NCI-H748 treated with DMSO at 0.1 percent for 48 hours (cell line): ENCODE measurements around the gene SEC61A2.
"Not testable (repeated sequence)": the region's sequence is repeated elsewhere in the genome, so short reads cannot be mapped to it uniquely, and the experiment has no call there.

Source experiments
- DNase-seq: peaks from one replicate; lab custom pipeline; 2025; lab: John Stamatoyannopoulos, UW

Gene SEC61A2

DNA sequence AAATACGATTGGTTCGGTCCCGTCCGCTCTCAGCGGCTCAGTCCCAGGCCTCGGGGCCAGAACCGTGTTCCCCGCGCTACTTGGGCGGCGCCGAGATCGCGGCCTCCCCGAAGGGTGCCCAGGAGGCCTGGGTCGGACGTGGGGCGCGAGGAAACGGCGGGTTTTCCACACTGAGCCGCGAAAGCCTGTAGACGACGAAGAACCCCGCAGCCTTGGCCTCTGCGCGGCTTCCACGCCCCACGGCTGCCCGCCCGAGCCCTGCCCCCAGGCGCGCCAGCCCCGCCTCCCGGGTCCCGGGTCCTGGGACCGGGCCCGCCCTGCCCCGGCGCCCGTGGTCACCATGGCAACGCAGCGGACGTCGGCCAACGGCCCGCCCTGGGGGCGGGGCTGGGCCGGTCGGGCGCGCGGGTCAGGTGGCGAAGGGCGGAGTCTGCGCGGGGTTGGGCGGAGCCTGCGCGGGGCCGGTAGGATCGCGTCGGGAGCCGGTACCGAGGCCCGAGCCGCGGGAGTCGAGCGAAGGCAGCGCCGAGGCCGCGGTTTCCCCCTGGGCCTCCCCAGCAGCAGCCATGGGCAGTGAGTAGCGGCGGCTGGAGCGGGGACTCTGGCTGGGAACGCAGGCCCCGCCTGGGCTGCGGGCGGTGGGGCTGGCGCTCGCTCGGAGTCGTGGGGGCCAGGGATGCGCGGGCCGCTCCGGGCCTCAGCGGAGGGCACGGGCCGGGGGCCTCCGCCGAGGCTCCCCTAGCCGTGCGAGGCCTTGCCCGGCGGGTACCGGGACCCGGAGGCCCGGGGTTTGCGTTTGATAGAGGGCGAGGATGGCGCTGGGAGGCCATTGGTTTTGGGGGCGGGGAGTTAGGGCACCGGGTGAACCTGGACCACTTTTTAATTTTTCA lies at the start of gene SEC61A2:
Gene SEC61A2, plus strand, starts transcription at position 456 of the 890 bp plus-strand sequence. Its CDS starts 111 bp downstream, at position 567.
- DNase-seq = peak; percentile 54

DNA sequence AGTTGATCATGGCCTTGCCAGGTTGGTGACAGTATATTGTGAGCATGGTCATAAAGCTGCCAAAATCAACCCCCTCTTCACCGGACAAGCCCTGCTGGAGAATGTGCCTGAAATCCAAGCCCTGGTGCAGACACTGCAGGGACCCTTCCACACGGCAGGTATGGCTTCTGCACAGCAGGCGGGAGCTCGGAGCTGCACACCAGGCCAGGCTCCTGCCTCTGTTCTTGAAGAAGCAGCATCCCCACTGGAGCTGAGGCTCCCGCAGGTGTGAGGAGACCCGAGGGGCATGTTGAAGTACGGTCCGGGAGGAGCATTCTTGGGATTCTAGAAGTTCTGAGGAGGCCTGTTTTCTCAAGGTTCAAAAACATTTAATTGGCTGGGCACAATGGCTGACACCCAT lies 48.0 kb upstream of the SEC61A2 start:
- DNase-seq = no peak

DNA sequence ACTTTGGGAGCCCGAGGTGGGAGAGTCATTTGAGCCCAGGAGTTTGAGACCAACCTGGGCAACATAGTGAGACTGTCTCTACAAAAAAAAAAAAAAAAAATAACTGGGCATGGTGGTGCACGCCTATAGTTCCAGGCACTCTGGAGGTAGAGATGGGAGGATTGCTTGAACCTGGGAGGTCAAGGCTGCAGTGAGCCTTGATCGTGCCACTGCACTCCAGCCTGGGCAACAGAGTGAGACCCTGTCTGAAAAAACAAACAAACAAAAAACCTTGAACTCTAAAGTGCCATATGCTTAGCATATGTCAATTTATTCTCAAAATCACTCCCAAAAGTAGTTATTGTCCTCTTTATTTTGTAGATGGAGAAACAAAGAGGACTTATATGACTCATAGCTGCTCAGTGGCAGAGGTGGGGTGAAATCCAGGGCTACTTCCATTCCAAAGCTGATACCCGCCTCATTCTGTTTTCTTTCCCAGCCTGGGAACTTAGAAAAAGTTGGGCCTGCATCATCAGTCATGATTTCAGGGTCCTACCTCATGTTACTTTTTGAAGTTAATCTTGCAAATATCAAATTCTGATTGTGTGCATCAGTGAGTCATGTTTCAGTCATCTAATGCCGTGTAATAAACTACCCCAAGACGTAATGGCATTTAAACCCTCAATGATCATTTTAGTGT lies 47.5 kb upstream of the SEC61A2 start:
- no peak for DNase-seq

DNA sequence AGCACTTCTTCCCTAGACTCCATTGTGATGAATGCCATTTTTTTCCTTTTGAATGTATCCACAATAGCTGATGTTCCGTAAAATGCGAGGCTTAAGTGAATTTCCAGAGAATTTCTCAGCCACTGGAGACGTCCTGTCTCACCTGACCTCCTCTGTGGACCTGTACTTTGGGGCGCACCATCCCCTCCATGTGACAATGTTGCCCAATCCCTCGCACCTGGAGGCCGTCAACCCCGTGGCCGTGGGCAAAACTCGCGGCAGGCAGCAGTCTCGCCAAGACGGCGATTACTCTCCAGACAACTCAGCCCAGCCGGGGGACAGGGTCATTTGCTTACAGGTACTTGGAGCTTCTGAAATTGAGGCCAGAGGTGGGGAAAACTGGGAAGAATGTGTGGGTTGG lies 40.6 kb upstream of the SEC61A2 start:
- no peak for DNase-seq

DNA sequence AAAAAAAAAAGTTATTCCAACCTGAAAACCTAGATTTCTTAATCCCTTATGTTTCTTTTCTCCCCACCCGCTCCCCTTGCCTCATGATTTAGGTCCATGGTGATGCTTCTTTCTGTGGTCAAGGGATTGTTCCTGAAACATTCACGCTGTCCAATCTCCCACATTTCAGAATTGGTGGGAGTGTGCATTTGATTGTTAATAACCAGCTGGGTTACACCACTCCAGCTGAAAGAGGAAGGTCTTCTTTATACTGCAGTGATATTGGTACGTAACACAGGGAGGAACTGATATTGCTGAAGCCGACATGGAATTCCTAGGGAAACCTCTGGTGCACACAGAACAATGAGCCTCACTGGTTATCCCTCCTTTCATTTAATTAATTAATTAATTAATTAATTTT lies 38.1 kb upstream of the SEC61A2 start:
- no peak for DNase-seq

DNA sequence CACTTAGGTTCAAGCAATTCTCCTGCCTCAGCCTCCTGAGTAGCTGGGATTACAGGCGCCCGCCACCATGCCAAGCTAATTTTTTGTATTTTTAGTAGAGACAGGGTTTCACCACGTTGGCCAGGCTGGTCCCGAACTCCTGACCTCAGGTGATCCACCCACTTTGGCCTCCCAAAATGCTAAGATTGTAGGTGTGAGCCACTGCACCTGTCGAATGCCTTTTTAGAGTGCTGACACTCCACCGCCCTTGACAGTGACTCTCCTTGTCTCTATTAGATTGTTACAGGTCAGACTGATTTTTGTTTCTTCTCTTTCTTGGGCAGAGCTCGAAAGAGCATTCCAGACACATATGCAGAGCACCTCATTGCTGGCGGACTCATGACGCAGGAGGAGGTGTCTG lies 32.1 kb upstream of the SEC61A2 start:
- DNase-seq = not testable (repeated sequence)

DNA sequence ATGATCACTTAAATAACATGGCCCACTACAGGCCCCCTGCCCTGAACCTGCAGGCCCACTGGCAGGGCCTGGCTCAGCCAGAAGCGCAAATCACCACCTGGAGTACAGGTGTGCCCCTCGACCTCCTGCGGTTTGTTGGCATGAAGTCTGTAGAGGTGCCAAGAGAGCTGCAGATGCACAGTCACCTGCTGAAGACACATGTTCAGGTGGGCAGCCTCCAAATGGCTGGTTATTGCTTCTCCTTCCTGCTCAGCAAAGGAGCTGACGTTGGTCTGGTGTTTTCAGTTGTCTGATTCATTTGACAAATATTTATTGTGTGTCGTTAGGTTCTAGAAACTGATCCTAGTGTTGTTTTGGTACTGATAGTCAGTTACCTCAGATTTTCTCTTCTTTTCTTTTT lies 31.7 kb upstream of the SEC61A2 start:
- DNase-seq = no peak

DNA sequence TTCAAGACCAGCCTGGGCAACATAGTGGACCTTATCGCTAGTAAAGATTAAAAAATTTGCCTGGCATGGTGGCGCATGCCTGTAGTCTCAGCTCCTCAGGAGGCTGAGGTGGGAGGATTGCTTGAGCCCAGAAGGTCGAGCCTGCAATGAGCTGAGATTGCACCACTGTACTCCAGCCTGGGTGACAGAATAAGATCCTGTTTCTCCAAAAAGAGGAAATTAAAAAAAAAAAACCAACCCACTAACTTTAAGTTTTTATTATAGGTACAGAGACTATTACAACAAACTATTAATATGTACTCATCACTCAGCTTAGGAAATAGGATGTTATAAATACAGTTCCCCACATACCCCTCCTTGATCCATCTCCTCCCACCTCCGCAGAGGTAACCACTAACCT lies 30.5 kb upstream of the SEC61A2 start:
- no peak for DNase-seq

DNA sequence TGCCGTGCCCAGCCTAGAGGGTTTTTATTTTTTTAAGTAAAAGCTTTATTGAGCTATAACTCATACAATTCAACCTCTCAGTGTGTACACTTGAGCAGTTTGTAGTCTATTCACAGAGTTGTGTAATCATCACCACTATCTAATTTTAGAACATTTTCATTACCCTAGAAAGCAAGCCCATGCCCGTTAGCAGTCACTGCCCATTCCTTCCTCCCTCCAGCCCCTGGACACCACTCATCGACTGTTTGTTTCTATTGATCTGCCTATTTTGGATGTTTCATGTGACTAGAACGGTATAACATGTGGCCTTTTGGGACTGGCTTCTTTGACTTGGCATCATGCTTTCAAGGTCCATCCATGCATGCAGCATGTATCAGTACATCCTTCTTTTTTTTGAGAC lies 25.7 kb upstream of the SEC61A2 start:
- DNase-seq = no peak

DNA sequence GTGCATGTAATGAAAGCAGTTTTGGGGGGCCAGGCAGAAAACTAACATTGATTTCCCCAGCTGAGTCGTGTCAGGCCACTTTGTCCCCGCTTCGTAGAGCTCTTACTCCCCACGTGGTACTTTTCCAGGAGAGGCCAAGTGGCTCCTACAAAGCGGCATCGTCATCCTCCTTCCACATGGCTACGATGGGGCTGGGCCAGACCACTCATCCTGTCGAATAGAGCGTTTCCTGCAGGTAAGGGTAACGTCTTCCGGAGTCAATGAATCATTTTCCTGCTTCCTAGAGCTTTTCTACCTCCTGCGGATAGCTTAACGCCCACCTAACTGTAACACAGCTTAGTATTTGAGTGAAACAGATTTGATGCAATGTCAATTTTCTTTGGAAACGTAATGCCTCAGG lies 21.7 kb upstream of the SEC61A2 start:
- DNase-seq = no peak

DNA sequence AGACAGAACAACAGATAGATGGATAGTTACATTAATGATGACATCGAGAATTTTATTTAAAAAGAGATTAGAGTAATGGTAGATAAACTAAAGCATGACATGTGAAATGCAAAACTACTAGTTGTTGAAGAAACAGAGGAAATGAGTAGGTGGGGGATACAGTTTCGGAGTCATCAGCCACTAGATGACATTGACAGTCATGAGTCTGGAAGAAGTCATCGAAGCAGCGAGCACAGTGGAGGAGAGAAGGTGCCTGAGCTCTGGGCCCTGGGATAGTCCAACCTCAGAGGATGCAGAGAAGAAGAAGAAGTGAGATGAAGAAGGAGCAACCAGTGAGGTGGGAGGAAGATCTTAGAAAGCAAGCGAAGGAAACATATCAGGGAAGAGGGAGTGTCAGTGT lies 20.2 kb upstream of the SEC61A2 start:
- DNase-seq = no peak

DNA sequence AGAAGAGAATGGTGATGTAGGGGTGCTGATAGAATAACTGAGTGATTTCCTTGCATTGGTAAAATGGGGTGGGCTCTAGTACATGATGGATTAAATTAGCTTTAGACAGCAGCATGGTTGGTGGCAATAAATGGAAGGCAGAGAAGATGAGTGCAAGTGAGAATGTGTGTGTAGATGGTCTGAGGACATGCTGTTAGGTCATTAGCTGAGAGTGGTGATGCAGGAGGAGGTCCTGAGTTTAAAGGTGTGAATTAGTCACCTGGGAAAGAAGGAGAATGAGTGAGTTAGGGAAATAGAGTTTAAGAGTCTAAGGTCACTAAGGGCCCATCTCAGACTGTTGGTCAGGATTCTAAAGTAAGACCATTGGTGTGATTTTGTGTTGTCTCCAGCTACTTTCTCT lies 17.9 kb upstream of the SEC61A2 start:
- DNase-seq = no peak

DNA sequence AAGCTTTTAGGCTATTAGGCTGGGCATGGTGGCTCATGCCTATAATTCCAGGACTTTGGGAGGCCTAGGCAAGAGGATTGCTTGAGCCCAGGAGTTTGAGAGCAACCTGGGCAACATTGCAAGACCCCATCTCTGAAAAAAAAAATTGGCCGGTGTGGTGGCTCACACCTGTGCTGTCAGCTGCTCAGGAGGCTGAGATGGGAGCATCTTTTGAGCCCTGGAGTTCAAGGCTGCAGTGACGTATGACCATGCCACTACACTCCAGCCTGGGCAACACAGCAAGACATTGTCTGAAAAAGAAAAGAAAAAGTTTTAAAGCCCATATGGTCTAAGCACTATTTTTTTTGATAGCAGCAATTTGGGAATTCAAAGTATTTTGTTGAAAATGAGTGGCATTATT lies 15.8 kb upstream of the SEC61A2 start:
- no peak for DNase-seq

DNA sequence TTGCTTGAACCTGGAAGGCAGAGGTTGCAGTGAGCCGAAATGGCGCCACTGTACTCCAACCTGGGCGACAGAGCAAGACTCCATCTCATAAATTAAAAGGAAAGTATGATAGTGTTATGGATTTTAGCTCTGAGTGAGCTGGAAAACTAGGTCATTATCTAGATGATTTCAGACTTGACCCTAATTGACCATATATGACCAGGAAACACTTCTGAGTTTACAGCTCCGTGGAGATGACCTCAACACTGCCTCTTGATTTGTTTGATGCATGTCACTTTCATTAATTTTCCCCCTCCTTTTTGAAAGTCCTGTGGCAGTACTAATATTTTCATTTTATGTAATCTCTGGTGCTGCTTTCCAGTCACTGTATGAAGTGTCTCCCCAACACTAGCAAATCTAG lies 7.8 kb upstream of the SEC61A2 start:
- DNase-seq = no peak

DNA sequence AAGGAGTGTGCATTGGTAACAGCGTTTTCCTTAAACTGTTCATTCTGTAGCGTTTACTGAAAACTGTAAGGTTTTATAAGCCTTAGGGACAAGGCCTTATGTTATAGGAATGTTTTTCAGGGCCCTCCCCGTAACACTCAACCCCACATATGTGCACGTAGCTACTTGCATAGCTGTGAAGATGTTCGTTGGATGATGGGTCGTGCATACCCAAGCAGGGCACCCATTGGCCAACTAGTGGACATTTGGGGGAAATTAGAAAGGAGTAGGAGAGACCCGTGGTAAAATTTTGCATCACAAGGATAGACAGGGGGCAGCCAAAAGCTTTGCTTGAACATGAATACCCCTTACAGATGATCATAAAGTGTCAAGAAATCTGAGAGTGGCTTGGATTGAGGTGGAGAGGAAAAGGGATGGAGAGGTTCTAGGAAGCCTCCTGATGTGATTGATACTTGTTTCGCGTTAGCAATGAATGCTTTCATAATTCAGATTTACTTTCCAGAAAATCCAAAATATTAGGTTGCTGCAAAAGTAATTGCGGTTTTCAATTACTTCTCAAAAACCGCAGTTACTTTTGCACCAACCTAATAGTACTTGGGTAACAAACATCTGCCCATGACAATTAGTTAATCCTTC lies 878 bp downstream of the SEC61A2 start:
- DNase-seq = peak; percentile 43

DNA sequence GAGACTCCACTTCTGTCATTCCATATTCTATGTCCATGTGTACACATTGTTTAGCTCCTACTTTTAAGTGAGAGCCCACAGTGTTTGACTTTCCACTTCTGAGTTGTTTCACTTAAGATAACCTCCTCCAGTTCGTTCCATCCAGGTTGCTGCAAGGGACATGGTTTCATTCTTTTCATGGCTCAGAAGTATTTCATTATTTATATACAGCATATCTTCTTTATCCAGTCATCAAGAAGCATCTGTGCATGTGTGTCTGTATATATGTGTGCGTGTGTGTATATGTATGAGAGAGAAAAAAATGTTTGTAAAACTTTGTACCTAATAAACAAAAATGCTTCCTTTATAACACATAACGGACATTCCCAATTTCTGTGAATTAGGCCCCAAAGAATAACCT lies 6.2 kb downstream of the SEC61A2 start:
- no peak for DNase-seq

DNA sequence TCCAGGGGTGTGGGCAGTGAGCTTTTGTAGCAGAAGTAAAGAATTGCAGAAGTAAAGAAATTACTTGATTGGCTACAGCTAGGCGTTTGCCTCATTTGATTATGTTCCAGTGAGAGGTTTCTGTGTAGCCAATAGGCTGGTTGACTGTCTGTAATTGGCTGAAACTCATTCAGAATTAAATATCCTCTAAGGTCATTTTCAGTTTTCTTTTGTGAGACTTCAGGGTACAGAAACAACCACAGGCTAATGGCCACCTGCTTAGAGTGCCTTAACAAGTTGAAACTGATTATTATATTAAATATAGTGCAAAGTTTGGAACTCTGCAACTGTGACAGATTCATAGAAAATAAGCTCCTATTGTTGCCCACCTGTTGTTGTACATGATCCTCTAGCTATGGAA lies 10.6 kb downstream of the SEC61A2 start:
- DNase-seq = no peak

DNA sequence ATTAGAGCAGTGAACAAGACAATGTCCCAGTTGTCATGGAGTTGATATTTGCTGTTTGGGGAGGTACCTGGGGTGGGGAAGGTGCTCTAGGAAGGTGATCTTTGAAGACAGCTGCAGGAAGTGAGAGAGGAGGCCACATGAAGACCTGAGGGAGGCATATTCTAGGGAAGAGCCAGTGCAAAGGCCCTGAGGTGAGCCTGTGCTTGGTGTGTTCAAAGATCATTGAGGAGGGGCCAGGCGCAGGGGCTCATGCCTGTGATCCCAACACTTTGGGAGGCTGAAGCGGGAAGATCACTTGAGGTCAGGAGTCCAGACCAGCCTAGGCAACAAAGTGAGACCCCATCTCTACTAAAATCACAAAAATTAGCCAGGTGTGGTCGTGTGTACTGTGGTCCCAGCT lies 15.1 kb downstream of the SEC61A2 start:
- no peak for DNase-seq

DNA sequence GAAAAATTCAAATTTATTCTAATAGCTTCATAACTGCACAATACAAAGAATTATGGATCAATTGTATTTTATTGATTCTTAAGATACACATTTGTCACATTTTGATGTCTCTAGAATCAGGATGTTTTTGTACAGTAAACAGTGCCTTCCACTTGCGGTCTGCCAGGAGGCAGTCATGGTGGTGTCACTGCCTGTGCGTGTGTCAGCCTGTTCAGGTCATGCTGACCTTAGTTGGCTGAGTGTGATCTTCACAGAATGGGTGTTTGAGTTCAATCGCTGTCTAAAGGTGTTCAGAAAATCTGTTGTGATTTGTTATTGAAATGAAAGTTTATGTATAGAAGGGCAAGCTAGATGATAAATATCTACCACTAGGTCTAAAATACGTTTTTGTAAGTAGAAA lies 20.7 kb downstream of the SEC61A2 start:
- DNase-seq = no peak

DNA sequence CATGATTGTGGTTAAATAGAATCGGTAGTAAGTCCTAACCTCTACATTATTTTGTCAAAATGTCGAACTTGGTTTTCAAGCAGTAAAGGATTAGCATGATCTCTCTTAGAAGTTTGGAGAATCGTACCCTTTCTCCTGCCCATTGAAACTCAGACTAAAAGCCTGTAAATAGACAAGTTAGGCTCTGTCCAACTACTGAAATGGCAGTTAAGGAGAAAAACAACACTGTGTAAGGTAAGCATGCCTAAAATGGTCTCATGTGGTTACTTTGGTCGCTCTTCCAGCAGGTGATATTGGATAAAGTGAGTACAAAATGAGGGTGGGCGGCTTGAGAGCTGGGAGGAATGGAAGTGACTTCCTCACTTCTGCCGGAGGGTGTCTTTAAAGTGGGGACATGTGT lies 25.0 kb downstream of the SEC61A2 start:
- DNase-seq = no peak

DNA sequence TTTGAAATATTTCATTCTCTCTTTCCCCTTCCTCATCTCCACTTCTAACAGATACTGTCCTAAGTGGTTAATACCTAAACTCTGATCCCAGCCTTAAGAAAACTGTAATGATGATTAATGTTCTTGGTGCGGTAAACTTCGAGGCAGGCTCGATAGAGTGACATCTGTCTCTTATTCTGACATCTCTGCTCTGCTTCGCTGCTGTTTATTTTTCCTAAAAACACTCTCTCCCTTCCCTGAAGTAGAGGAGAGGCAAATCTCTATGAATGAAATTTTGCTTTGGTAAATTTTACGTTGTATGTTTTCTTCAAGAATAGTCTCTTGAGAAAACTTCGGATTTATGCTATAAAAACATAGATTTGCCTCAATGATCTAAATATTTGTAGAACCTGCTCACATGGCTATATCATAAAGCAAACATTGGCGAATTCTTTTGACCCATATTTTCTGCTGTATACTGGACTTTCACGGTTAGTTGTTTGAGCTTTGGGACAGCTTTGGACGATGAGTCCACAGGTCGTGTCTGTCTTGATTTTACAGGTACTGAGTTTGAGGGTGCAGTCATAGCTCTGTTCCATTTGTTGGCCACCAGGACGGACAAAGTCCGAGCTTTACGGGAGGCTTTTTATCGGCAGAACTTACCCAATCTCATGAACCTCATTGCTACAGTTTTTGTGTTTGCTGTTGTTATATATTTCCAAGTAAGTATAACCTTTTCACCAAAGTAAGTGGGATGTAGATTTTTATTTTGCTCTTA lies 27.1 kb downstream of the SEC61A2 start:
- no peak for DNase-seq

DNA sequence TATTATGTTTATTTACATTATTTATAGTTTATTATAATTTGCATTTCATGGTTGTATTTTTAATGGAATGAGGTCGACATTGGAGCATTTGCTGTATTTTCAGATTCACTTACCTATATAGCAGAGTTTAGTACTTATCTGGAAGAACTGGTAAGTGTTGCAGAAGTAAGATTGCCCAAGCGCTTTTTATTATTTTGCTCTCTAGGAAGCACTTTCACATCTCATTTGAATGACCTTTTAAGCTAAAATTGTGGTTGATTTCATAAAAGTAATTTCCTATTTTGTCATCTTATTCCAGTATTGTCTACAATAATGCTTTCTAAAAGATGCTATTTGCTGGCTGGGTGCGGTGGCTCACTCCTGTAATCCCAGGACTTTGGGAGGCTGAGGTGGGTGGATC lies 28.6 kb downstream of the SEC61A2 start:
- DNase-seq = no peak
